Right ventricle myocardium superior (tissue), 1 donor: ENCODE data around the gene RAB44. TPM values are rescaled to one million over a fixed set of nuclear protein-coding genes. Genes with fewer than 3 reads are reported as not detected.
"Not testable (repeated sequence)": the region's sequence is repeated elsewhere in the genome, so short reads cannot be mapped to it uniquely, and the experiment has no call there.

ENCODE experiments used
- ATAC-seq: fragments of 200-7000 bp; cut with Tn5 transposase; one replicate; pipeline ENCODE4 v1.9.1; 2020; ENCODE audit warnings: mild to moderate bottlenecking; ENCODE audit not compliant: poor library complexity
- DNase-seq: peaks from one replicate; pipeline ENCODE4 v3.0.0-alpha.2; 2020
- intact Hi-C: fragments of 100-400 bp; cut with DNase I; formaldehyde crosslinking; loops from one replicate; pipeline ENCODE4 v1.11.2; 2022
- long read RNA-seq: library from polyadenylated mRNA; unstranded; transcript quantifications from one replicate; pipeline ENCODE4 v2.0.0, GENCODE V29; 2021
- total RNA-seq: library from RNA; stranded (reverse); fragmentation: NEBNext Ultra II Directional; extraction: Animal tissue kit (Norgen Biotek cat#: 25700); gene quantifications from one replicate; pipeline ENCODE4 v1.2.1, GENCODE V29; 2021
- donor health status: DM: no; HTN: yes; CAD: no; lungs with severe emphysema.

Gene RAB44, protein sequence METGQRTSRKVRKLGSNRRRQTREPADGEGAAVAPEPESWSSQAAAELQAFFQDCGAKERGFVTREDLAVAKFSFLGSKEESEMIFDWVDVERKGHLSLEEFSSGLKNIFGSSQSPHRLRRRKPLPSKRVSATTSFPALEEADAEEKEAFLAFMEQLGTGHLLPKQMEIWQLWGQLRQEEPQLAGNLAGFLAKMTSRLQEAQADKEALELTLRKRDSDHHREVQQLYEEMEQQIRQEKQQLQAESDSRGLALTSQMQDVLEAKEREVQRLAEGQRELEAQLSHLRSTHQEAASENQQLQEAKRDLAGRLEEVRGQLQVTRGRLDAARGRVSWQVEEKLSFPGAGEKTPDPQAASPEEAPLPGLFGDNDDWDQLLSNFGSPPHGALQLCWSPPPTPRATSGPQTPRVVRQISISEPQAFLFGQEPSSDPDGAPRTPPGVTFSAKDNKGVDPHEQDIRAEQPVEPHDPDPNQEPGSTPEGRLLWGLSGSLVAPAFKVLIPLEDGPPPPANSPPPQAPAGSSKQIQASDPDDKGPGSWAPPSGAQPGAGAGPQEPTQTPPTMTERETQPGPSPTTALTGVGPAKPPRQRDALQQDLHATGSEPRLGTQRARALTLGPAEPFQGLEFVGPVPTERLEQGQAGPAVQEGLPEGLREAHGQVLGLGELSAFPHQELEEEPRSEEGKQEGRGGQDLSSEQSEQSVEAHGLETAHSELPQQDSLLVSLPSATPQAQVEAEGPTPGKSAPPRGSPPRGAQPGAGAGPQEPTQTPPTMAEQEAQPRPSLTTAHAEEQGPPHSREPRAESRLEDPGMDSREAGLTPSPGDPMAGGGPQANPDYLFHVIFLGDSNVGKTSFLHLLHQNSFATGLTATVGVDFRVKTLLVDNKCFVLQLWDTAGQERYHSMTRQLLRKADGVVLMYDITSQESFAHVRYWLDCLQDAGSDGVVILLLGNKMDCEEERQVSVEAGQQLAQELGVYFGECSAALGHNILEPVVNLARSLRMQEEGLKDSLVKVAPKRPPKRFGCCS
- total RNA-seq, result not detected
- long read RNA-seq, result 0 reads

DNA sequence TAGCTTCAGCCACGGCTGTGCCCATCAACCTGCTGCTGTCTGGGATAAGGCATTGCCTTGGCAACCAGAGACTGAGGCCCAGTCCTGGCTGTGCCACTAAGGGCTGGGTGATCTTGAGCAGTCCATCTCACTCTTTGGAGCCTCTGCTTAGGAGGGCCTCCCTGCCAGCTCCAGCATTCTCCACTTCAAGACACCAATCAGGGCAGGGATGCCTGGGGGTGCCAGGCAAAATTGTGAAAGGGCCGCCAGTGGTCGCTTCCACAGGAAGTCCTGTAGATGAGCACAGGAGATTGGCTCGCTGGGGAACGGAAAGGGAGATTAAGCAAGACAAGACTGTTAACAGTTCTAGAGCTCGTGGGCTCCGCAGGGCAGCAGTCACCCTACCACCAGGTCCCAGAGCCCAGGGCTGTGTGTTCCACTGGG is at the start of gene RAB44:
TSS of gene RAB44 (plus strand) at position 346 of the 423 bp plus-strand sequence. CDS start 6,410 bp downstream, outside the sequence.
- DNase-seq (no peak), ATAC-seq (no peak)
- intact Hi-C loops, result no loop called here

DNA sequence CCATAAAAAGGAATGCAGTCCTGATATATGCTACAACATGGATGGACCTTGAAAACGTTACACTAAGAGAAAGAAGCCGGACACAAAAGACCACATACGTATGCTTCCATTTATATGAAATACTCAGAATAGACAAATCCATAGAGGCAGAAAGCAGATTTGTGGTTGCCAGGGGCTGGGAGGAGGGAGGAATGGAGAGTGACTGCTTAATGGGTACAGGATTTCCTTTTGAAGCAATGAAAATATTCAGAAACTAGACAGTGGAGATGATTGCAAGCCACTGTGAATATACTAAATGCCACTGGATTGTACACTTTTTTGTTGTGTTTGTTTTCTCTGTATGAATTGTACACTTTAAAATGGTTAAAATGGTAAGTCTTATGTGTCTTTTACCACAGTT is 48.5 kb upstream of the RAB44 start:
- no peak for ATAC-seq
- no peak for DNase-seq
- intact Hi-C loops, result no loop called here

DNA sequence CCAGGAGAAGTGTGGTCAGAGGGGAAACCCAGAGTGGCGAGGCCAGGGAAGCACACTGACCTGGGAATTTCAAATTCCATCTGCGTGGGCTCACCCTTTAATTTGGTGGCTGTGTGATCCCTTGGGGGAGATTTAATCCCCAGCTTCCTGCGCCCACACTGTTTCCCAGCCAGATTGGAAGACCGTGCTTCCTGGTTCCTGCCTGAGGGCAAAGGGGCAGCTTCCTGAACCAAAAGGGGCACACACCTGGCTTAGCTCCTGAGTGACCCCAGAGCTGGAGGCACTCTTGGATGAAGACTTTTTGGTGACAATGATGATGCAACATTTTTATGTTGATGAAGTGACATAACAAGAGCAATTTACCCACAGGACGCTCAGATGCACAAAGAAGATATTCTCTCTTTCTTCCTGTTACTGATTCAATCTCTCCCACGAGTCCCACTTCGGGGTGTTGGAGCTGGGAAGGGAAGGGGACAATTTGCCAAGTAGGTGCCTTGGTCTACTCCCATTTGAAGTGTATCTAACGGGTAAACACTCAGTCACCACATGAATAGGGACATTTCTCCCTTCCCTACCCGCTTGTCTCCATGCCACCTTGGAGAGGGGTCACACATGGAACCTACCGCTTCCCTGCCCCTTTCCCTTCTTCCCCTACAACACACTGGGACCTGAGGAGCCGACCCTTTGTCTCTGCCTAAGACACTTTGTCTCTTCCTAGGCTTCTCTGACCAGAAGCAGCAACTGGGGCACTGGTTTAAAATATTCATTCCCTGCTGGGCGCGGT is 47.7 kb upstream of the RAB44 start:
- DNase-seq (no peak), ATAC-seq (no peak)
- intact Hi-C loops, result no loop called here

DNA sequence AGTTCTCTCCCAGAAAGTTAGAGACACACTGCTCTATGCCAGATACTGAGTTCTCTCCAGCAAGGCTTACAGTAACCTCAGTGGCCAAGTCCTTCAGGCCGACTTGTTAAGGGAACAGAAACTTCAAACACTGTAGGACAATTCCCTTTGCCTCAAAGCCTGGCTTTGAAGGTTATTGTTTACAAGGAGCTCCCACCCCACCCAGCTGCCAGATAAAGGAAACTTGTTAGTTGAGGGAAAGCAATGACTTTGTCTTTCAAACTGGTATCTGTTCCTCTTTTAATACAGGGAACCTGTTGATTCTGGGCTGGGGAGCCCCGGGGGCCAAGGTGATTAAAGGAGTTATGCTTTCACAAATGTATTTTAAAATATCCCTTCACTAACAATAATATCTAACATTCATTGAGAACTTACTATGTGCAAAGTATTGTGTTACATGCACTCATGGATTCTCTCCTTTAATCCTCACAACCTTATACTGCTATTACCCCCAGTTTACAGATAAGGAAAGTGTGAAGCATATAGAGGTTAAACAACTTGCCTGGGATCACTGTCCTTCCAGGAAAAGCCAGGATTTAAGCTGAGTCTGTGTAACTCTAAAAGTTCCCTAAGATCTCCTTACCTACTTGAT is 46.7 kb upstream of the RAB44 start:
- intact Hi-C loops, result no loop called here
- ATAC-seq (peak; percentile 38), DNase-seq (no peak)

DNA sequence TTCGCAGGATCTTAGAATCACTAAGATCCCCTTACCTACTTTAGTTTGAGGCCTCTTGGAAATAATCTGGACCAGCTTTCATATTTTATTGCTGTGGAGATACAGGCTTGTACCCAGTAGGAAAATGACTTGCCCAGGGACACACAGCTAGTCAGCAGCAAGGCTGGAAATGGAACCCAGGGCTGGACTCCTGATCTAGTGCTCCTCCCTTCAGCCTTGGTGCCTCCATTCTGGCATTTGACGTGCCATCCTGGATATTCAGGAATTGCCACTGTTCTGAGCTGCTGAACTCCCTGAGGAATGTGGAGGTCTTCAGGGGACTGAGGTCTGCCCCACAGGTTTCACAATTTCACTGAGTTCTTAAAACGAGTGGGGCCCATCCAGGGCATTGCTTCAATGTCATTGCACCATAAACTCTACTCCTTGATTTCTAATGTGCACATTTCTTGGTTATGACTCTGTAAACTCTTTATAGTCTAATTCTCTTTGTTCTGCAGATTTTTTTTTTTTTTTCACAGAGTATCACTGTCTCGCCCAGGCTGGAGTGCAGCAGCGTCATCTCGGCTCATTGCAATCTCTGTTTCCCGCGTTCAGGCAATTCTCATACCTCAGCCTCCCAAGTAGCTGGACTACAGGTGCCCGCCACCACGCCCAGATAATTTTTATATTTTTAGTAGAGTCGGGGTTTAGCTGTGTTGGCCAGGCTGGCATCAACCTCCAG is 45.8 kb upstream of the RAB44 start:
- DNase-seq, result no peak
- intact Hi-C loops, result no loop called here
- no peak for ATAC-seq

DNA sequence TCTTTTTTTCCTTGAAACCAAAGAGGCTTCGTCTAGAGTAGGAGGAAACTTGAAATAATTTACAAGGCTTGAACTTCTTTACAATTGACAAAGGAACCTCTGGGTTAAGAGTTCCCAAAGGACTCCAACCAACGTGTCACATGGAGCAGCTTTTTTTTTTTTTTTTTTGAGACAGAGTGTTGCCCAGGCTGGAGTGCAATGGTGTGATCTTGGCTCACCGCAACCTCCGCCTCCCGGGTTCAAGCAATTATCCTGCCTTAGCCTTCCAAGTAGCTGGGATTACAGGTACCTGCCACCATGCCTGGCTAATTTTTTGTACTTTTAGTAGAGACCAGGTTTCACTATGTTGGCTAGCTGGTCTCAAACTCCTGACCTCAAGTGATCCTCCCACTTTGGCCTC is 43.2 kb upstream of the RAB44 start:
- DNase-seq, intact Hi-C loops: not testable (repeated sequence)

DNA sequence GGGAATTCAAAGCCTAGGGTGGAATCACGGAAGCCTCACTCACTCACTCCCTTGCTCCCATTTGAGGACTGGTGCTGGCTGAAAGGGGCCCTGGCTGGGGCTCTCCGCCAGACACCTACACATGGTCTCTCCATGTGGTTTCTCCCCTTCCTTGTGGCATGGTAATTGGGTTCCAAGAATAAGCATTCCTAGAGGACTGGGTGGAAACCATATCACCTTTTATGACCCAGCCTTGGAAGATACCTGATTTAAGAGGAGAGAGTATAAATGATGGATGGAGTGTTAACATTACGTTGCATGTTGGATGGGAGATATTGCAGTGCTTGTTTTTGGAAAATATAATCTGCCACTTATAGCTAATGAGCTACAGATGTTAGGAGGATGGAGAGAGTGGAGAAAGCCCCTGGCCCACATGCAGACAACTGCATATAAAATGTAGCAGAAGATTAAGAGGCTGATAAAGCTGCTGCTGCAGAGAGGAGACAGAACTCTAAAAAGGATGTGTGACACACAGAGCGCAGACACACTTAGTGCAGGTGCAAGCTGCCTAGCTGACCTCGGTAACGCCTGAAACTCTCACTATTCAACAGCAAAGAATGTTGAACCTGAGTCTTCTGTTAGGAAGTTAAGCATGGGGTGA is 42.4 kb upstream of the RAB44 start:
- intact Hi-C loops, result no loop called here
- ATAC-seq (no peak), DNase-seq (no peak)

More for the DNA sequence above, 43.2 kb upstream of the RAB44 start:
- ATAC-seq, result not testable (repeated sequence)

DNA sequence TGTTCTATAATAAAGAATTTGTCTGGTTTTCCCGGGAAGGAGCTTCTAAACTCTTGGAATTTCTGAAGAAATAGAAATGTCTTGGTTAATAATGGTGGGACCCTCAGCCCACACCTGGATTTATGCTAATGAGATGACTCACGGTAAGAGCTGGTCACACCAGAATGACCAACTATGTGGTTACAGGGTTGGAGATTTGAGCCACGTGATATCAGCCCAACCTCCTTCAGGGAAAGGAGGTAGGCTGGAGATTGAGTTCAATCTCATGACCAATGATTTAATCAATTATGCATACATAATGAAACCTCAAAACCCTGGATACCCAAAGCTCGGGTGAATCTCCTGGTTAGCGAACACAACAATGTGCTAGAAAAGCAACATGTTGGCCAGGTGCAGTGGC is 41.2 kb upstream of the RAB44 start:
- ATAC-seq (no peak), DNase-seq (no peak)
- intact Hi-C loops, result no loop called here

DNA sequence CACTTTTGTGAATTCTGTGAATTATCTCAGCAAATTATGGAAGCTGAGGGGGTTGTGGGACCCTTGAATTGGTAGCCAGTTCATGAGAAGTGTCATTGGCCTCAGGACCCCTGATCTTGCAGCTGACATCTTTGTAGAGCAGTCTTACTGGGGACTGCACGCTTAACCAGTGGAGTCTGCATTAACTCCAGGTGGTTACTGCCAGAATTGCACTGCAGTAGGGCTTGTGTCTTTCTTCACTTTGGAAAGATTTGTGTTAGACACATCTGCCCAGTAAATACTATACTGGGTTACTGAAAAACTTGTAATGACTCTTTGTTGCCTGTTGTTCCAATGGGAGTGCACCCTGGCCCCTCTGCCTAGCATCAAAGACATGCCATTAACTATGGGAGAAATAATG is 40.4 kb upstream of the RAB44 start:
- ATAC-seq (no peak), DNase-seq (no peak)
- intact Hi-C loops, result no loop called here

DNA sequence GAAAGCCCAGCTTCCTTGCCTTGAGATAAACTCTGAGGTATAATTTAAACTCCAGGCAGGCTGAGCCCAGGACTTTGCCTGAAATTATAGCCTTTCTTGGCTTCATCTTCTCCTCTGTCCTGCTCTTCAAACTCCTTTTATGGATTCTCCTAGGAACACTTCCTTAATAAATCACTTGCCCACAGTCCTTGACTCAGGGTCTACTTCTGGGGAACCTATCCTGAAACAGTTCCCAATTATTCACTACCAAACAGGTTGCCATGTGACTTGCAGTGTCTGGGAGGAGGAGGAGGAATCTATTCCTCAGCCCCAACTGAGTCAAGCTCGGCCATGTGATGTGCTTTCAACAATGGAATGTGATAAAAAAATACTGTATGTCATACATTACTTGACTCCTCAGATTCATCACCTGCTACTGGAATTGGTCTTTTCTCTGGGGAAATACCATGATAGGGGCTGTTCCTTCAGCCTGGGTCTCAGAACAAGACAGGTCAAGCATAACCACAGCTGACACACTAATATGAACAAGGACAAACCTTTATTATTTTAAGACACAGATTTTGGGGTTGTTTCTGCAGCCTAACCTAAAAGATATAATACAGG is 39.6 kb upstream of the RAB44 start:
- DNase-seq (no peak), ATAC-seq (no peak)
- intact Hi-C loops, result no loop called here

DNA sequence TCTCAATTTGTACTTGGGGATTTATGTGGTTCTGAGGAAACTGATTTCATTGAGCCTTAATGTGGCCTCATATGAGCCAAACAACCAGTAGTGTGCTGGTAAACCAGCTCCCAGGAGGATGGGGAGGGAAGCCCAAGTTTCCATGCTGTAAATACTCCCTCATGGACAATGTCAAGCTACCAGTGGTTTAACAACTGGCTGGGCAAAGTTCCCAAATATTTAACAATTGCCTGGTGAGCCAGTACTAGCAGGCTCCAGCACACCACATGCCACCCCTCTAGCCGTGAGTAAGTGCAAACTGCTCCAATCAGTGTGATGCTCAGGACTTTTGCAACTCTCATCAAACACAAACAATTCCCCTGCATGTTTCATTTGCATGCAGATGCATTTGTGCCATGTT is 38.4 kb upstream of the RAB44 start:
- DNase-seq (no peak), ATAC-seq (peak; percentile 37)
- intact Hi-C loops, result no loop called here

DNA sequence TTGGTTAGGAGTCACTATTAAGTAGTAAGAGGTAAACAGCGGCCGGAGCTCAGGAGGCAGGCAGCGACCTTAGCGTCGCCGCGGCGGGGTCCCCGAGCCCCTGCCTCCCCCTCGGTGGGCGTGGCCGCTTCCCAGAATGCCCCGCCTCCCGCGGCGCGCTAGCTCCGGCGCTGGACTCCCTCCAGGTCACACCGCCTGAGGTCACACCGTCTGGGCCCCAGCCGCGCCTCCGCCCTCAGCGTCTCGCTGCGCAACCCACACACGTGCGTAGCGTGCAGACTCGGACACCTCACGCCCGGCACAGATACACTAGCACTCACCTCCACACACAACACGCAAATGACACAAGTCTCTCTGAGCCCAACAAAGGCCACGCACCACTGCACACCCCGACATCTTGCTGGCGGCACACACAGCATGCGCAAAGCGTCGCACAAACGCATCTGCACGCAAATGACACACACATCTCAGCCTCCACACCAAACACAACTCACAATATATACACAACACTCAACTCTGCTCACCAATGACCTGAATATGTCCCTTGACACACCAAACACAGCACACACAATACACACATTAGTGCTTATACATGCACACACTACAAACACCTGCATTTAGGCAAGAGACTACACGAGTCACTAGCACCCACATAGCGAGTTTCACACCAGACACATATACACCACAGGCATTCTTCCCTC is 36.7 kb upstream of the RAB44 start:
- intact Hi-C loops, result no loop called here
- peak; percentile 89 for ATAC-seq

DNA sequence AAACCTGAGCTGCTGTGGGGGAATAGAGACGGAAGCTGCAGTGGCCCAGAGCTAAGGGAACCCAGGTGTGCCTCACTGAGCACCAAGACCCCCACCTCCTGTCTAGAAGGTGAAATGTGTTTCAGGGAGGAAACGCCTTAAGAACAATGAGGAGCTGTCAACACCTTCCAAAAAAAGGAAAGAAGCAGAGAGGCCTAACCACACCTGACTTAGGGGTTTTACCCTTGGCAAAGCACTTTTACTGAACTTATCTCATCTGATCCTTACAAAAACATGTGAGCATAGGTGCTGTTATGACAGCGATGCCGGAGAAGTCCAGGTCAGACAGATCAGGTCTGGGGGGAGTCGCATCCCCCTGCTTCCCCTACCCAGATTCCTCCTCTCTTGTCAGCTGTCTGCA is 35.2 kb upstream of the RAB44 start:
- intact Hi-C loops, result no loop called here
- ATAC-seq (no peak), DNase-seq (no peak)

More for the DNA sequence above, 36.7 kb upstream of the RAB44 start:
- peak; percentile 78 for DNase-seq

DNA sequence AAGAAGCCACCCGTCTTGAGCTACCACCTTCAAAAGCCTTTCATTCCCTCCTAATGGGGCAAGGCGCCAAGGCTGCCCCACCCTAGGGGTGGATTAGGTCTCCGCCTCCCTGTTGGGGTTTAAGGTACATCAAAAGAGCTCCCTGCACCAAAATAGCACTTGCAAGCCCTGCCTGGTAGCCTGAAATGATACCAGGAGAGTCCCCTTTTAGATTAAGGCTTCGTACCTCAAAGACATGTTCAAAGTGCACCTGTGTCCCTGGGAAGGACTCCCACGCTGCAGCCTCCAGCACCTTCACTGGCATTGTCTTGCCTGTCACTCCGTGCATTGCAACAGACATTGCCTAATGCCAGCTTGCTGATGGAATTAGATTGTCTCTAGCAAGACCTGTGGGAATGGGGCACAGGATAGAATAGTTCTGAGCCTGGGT is 34.8 kb upstream of the RAB44 start:
- DNase-seq (no peak), ATAC-seq (no peak)
- intact Hi-C loops, result no loop called here

DNA sequence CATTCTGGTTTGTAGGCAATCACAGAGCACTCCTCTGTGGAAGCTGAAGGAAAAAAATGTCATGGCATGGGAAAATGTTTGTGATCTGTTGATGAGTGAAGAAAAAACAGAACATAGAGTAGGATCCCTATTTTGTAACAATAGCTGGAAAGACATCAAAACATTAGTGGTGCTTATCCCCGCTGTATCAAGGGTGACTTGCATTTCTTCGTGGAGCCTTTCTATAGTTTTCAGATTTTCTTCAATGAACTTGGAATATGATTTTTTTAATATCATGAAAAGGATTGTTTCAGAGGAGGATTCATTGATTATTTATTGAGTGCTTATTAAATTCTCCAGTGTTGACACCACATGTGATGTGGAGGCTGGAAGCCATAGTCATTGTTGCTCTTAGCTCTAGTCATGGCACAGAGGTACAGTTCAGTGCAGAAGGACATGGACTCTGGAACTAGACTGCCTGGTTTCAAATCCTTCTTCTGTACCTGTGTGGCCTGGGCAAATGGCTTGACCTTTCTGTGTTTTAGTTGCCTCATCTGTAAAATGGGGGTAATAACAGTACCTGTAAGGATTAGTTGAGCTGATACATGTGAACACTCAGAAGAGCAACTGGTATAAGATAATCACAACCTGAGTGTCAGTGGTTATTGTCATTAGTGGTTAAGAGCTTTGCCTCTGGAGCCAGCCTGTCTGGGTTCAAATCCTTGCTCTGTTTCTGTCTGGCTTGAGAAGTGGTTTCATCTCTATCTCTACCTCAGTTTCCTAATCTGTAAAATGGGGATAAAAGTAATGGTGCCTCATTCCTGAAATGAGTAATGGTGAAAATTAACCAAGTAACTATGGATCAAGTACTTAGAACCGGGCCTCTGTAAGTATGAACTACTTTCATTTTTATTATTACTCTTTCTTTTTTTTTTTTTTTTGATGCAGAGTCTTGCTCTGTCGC is 33.9 kb upstream of the RAB44 start:
- intact Hi-C loops, result no loop called here
- DNase-seq (no peak), ATAC-seq (no peak)
